HepG2 (cell line): ENCODE data around the gene CBX6. TPM values are rescaled to one million over a fixed set of nuclear protein-coding genes. Genes with fewer than 3 reads are reported as not detected.

ENCODE experiments used
- CBX2 ChIP-seq, 2 experiments: fragments of 200-600 bp in 1 of 2; sonication (generic); formaldehyde crosslinking in 1 of 2; IDR thresholded peaks; 2 replicates each; pipeline versions ENCODE4 v1.7.0 to v1.8.1; 2018 to 2022; ENCODE audit warnings: low read depth in 2 of 2, low read length in 1 of 2, mild to moderate bottlenecking in 1 of 2, missing genetic modification reagents in 1 of 2
- FOXP4 ChIP-seq: sonication (generic); formaldehyde crosslinking; IDR thresholded peaks from 2 replicates; pipeline ENCODE4 v1.4.0; 2020; ENCODE audit warnings: missing genetic modification reagents
- HNF1A ChIP-seq, 2 experiments: sonication (generic) in 1 of 2; formaldehyde crosslinking in 1 of 2; IDR thresholded peaks; 2 replicates each; pipeline versions ENCODE4 v1.4.0 to v1.6.1; 2016 to 2020; ENCODE audit warnings: borderline replicate concordance in 1 of 2, low read depth in 1 of 2, mild to moderate bottlenecking in 1 of 2, missing genetic modification reagents in 1 of 2
- HNF4G ChIP-seq, 2 experiments: sonication (generic) in 1 of 2; formaldehyde crosslinking in 1 of 2; IDR thresholded peaks; 2 replicates each; pipeline versions ENCODE4 v1.4.0 to v1.6.1; 2011 to 2020; ENCODE audit warnings: borderline replicate concordance in 2 of 2, low read depth in 2 of 2, mild to moderate bottlenecking in 2 of 2, low read length in 1 of 2, missing genetic modification reagents in 1 of 2, moderate library complexity in 1 of 2
- MIER3 ChIP-seq: IDR thresholded peaks from 2 replicates; pipeline ENCODE4 v1.6.1; 2016; ENCODE audit warnings: missing compliant biosample characterization, borderline replicate concordance
- NFE2L1 ChIP-seq: sonication (generic); formaldehyde crosslinking; IDR thresholded peaks from 2 replicates; pipeline ENCODE4 v1.4.0; 2020; ENCODE audit warnings: missing genetic modification reagents, mild to moderate bottlenecking, borderline replicate concordance
- NR2F1 ChIP-seq, 2 experiments: fragments of 450-650 bp in 1 of 2; formaldehyde crosslinking in 1 of 2; IDR thresholded peaks; 2 replicates each; pipeline versions ENCODE4 v1.5.0 to v1.6.1; 2016 to 2020; ENCODE audit warnings: mild to moderate bottlenecking in 1 of 2, missing compliant biosample characterization in 1 of 2, missing genetic modification reagents in 1 of 2, moderate library complexity in 1 of 2
- SALL1 ChIP-seq: sonication (generic); formaldehyde crosslinking; IDR thresholded peaks from 2 replicates; pipeline ENCODE4 v1.8.0; 2022; ENCODE audit warnings: mild to moderate bottlenecking, missing genetic modification reagents
- SPEN ChIP-seq: sonication (generic); formaldehyde crosslinking; IDR thresholded peaks from 2 replicates; pipeline ENCODE4 v1.5.1; 2020; ENCODE audit warnings: low read depth, mild to moderate bottlenecking, missing genetic modification reagents
- TRAFD1 ChIP-seq: sonication (generic); formaldehyde crosslinking; IDR thresholded peaks from 2 replicates; pipeline ENCODE4 v1.5.1; 2020; ENCODE audit warnings: missing genetic modification reagents, mild to moderate bottlenecking, borderline replicate concordance
- ZBTB7B ChIP-seq: sonication (generic); formaldehyde crosslinking; IDR thresholded peaks from 2 replicates; pipeline ENCODE4 v1.4.0; 2020; ENCODE audit warnings: missing genetic modification reagents
- ZNF281 ChIP-seq: sonication (generic); formaldehyde crosslinking; IDR thresholded peaks from 2 replicates; pipeline ENCODE4 v1.4.0; 2020; ENCODE audit warnings: missing genetic modification reagents, borderline replicate concordance
- ZNF784 ChIP-seq: sonication (generic); formaldehyde crosslinking; IDR thresholded peaks from 2 replicates; pipeline ENCODE4 v1.5.1; 2020; ENCODE audit warnings: missing genetic modification reagents, mild to moderate bottlenecking, borderline replicate concordance
- polyA plus RNA-seq, 8 experiments: library from polyadenylated mRNA; depleted of rRNA in 3 of 8; stranded (reverse) in 7 of 8; unstranded in 1 of 8; fragments of >200 nt; fragmentation: Illumina TruSeq in 4 of 8; extraction: Trizol in 4 of 8; gene quantifications; 2 replicates each; pipeline versions ENCODE4 v1.2.1 to v1.2.3, GENCODE V29; 2011 to 2016; ENCODE audit warnings: low read depth in 4 of 8, missing spikeins in 1 of 8, mixed read lengths in 1 of 8; ENCODE audit not compliant: insufficient read depth in 1 of 8
- total RNA-seq, 5 experiments: library from RNA; depleted of rRNA; stranded (reverse); fragments of >200 nt; fragmentation: Illumina TruSeq; extraction: Trizol; gene quantifications; 2 replicates each; pipeline ENCODE4 v1.2.3, GENCODE V29; 2016; ENCODE audit warnings: low read depth in 1 of 5

The CBX6 gene
- total and polyA plus RNA-seq, 2 of the 13 experiments (the other 11 are each of a cell fraction or from before 2014, with no cell fraction given), result 1.7 to 6.5 TPM

GRCh38 chr22:38844315-38845003 is 27.6 kb downstream of the CBX6 start (continued):
- TF ChIP-seq HNF1A (IDR thresholded peaks at IDR 0.05; ENCODE audit: low read depth), result no peak
- TF ChIP-seq HNF1A (CRISPR knock-in tag; IDR thresholded peaks at IDR 0.05; ENCODE audit: borderline replicate concordance), result 0 out of 2 replicates have a peak, but pooled peaks have one; percentile 24
- 0 out of 2 replicates have a peak, but pooled peaks have one; percentile 51 for TF ChIP-seq ZNF784
- no peak for TF ChIP-seq NFE2L1
- peak; percentile 67; the same call in 1 of the 2 replicates for TF ChIP-seq ZNF281
- TF ChIP-seq ZBTB7B (CRISPR knock-in tag), result peak; percentile 37; the same call in 1 of the 2 replicates
- no peak for TF ChIP-seq TRAFD1 (CRISPR knock-in tag)
- peak; percentile 49; the same call in 1 of the 2 replicates for TF ChIP-seq MIER3 (CRISPR knock-in tag)
- TF ChIP-seq CBX2 (IDR thresholded peaks at IDR 0.05; ENCODE audit: low read depth, low read length), result no peak
- TF ChIP-seq CBX2 (CRISPR knock-in tag; IDR thresholded peaks at IDR 0.05; ENCODE audit: low read depth), result no peak
- TF ChIP-seq FOXP4 (CRISPR knock-in tag), result peak; percentile 30; the same call in 1 of the 2 replicates
- peak; percentile 78 for TF ChIP-seq HNF4G (IDR thresholded peaks at IDR 0.05; ENCODE audit: borderline replicate concordance, low read depth, low read length)
- no peak for TF ChIP-seq HNF4G (CRISPR knock-in tag; IDR thresholded peaks at IDR 0.05; ENCODE audit: borderline replicate concordance, low read depth)
- TF ChIP-seq SPEN (CRISPR knock-in tag), result 0 out of 2 replicates have a peak, but pooled peaks have one; percentile 27
- TF ChIP-seq SALL1 (CRISPR knock-in tag), result peak; percentile 38; the same call in 1 of the 2 replicates
- peak in 1 of 2 experiments; percentile 37; a peak in 1 of 4 replicates for TF ChIP-seq NR2F1 (CRISPR knock-in tag; IDR thresholded peaks at IDR 0.05)
